Tibial nerve (tissue), 3 donors: ENCODE data around the gene GNAQ.

Experiments
- POLR2A ChIP-seq, 2 donors: fragments of 450-650 bp; IDR thresholded peaks; one replicate each; pipeline ENCODE4 v1.6.1; 2017; ENCODE audit warnings: antibody characterized with exemption in 2 of 2, mild to moderate bottlenecking in 2 of 2, moderate library complexity in 2 of 2
- TF ChIP-seq, protein P1 (sequence below), 5 experiments: fragments of 200-600 bp in 3 of 5; fragments of 450-650 bp in 2 of 5; sonication (generic) in 3 of 5; IDR thresholded peaks; one replicate each; pipeline ENCODE4 v1.5.1; 2016 to 2019; ENCODE audit warnings: antibody characterized with exemption in 5 of 5, mild to moderate bottlenecking in 3 of 5, moderate library complexity in 2 of 5

- TF ChIP-seq, protein P1, sequence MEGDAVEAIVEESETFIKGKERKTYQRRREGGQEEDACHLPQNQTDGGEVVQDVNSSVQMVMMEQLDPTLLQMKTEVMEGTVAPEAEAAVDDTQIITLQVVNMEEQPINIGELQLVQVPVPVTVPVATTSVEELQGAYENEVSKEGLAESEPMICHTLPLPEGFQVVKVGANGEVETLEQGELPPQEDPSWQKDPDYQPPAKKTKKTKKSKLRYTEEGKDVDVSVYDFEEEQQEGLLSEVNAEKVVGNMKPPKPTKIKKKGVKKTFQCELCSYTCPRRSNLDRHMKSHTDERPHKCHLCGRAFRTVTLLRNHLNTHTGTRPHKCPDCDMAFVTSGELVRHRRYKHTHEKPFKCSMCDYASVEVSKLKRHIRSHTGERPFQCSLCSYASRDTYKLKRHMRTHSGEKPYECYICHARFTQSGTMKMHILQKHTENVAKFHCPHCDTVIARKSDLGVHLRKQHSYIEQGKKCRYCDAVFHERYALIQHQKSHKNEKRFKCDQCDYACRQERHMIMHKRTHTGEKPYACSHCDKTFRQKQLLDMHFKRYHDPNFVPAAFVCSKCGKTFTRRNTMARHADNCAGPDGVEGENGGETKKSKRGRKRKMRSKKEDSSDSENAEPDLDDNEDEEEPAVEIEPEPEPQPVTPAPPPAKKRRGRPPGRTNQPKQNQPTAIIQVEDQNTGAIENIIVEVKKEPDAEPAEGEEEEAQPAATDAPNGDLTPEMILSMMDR (IDR thresholded peaks at IDR 0.05): no peak
- TF ChIP-seq POLR2A (IDR thresholded peaks at IDR 0.05): no peak
Measured at GRCh38 chr9:78046112-78046511, 14.5 kb upstream of the GNAQ start.
